NB4 (cell line): ENCODE results near the gene SHISA6.

Experiments used
- POLR2A ChIP-seq: IDR thresholded peaks from 2 replicates; pipeline ENCODE4 v1.6.1; 2011; ENCODE audit warnings: mild to moderate bottlenecking; ENCODE audit not compliant: insufficient read length; ENCODE audit errors: extremely low read depth
- TF ChIP-seq, protein P1 (sequence below): IDR thresholded peaks from one replicate; pipeline ENCODE4 v1.5.1; 2012; ENCODE audit warnings: low read depth, low read length
- TF ChIP-seq, protein P2 (sequence below): IDR thresholded peaks from 2 replicates; pipeline ENCODE4 v1.6.1; 2011; ENCODE audit warnings: low read depth, low read length

DNA sequence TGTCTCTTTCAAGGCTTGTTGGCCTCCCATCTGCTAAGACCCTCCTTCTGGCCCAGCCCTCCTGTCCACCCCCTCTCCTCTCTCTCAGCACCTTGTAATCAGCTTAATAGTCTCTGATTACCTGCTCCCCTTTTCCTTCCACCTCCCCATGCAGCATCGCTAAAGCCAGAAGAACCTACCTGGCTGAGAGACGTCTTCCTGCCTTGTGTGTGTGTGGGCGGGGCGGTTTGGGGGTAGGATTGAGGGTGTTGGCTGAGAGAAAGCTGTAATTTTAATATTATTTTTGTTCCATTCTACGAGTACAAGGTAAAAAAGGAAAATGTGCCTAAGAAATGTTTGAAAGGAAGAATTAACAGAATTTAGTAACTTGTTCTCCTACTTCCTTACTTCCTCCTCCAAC lies 360.6 kb downstream of the SHISA6 start:
- TF ChIP-seq, protein P1, sequence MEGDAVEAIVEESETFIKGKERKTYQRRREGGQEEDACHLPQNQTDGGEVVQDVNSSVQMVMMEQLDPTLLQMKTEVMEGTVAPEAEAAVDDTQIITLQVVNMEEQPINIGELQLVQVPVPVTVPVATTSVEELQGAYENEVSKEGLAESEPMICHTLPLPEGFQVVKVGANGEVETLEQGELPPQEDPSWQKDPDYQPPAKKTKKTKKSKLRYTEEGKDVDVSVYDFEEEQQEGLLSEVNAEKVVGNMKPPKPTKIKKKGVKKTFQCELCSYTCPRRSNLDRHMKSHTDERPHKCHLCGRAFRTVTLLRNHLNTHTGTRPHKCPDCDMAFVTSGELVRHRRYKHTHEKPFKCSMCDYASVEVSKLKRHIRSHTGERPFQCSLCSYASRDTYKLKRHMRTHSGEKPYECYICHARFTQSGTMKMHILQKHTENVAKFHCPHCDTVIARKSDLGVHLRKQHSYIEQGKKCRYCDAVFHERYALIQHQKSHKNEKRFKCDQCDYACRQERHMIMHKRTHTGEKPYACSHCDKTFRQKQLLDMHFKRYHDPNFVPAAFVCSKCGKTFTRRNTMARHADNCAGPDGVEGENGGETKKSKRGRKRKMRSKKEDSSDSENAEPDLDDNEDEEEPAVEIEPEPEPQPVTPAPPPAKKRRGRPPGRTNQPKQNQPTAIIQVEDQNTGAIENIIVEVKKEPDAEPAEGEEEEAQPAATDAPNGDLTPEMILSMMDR, result no peak
- TF ChIP-seq, protein P2, sequence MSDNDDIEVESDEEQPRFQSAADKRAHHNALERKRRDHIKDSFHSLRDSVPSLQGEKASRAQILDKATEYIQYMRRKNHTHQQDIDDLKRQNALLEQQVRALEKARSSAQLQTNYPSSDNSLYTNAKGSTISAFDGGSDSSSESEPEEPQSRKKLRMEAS, result no peak
- no peak for TF ChIP-seq POLR2A
